ENCODE data around the gene REEP6.

Gene REEP6

DNA sequence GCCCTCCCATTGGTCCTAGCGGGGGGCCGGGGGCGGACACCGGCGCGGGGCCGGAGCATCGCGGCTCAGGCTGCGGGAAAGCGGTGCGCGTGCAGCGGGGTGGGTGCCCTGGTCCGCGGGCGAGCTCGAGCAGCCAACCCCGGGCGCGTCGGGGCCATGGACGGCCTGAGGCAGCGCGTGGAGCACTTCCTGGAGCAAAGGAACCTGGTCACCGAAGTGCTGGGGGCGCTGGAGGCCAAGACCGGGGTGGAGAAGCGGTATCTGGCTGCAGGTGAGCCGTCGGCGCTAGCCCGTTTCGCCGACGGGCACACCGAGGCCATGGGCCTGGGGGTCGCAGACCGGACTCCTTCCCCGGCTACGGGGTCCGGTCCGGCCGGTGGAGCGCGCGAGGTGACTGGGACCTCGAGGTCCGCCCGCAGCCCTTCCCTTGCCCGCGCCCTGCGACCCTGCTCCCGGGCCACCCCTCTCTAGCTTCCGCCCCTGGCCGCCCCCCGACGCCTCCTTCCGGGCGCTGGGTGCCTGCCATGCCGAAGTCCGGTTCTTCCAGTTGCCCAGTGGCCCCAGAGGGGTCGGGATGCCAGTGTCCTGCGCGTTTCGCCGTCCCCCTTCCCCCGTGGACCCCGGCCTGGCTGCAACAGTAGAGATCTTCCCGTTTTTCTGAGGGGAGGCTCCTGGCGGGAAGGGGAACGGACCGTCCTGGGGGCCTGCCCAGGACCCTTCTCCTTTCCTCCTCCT, at the start of gene REEP6:
Gene REEP6 (plus strand): TSS at position 68 of the 735 bp plus-strand sequence. CDS start 89 bp downstream, at position 157.
- no peak for DNase-seq (ENCODE audit: low read depth in 2 of 2)

- DNase-seq (ENCODE audit: low read depth in 2 of 2): no peak
These were observed 49.1 kb upstream of the REEP6 start for GRCh38 chr19:1441677-1442438.

GRCh38 chr19:1445185-1445931, 45.6 kb upstream of the REEP6 start:
- DNase-seq (ENCODE audit: low read depth in 2 of 2): peak; percentile 75 to 77

- DNase-seq (ENCODE audit: low read depth in 2 of 2): no peak
These were observed 44.9 kb upstream of the REEP6 start for GRCh38 chr19:1445932-1446712.

DNA sequence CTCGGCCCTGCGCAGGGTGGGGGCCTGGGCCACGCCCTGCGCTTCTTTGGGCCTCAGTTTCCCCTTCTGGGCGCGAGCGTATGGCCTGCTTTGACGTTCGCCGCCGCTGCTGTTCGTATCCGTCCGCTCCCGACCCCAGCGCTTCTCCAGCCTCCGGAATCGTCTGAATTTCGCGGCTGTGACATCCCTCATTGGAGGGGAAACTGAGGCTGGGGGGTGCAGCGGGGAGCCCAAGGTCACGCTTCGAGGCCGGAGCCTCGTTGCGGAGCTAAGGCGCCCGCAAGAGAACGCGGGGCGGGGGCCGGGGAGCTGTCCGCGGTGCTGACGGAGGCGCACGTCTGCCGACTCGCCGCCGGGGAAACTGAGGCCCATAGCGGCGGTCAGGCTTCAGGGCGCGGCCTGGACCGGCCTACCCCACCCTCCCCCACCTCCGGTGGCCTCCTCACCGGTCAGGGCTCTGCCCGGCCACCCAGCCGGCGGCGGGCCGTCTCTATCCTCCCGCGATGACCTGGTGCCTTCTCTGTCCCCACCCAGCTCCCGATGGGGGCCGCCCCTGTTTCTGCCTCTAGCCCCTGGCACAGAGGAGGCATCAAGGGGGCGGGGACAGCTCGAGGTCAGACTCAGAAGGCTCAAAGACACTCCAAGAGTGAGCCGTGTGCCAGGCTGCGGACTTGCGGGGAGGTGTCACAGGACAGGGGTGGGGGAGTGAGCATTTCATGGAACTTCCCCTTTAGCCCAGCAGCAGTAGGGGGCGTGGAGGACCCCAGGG, 44.1 kb upstream of the REEP6 start:
- DNase-seq (ENCODE audit: low read depth in 2 of 2): no peak

GRCh38 chr19:1447504-1447903, 43.5 kb upstream of the REEP6 start:
- no peak for DNase-seq (ENCODE audit: low read depth in 2 of 2)

GRCh38 chr19:1447944-1448343, 43.0 kb upstream of the REEP6 start:
- DNase-seq (ENCODE audit: low read depth in 2 of 2): no peak

DNA sequence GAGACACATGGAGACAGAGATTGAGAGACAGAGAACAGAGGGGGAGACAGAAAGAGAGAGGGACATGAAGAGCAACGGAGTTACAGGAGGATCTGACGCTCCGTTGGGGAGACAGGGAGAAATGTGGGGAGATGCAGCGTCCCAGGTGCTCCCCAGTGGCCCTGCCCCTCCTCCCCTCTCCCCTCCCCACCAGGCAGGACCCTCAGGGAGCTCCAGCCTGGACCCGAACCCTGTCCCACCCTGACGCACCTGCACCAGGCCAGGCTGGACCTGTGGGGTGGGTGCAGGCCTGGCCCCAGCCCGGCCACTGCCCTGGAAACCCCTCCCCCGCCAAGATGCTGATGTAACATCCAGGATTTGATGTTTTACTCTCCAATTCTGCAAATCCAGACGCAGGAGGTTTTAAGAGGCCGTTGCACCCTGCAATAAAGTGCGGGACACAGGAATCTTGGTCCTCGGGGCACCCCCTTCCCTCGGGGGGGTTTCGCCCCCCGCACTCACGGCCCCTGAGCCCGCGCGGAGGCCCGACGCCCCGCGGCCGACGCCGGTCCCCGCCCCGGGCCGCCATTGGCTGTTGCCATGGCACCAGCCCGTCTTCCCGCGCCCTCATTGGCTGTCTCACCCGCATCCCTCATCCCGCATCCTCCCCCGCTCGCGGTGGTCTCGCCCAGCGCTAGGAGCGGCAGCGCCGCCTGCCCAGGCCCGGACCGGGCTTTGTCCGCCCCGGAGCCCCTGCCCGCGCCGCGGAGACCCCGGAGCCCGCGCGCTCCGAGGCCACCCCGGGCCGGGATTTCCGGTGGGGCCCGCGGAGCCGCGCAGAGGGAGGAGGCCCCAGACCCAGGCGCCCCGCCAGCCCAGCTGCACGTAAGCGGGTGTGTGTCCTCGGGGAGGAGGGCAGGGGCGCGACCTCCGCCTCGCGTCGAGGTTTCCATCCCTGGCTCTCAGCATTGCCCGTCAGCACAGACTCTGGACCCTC, 41.2 kb upstream of the REEP6 start, which contains the start of gene APC2:
Gene APC2 (plus strand): TSS at position 655 of the 976 bp plus-strand sequence. CDS start 2,881 bp downstream, outside the sequence.
- no peak for DNase-seq (ENCODE audit: low read depth in 2 of 2)

DNA sequence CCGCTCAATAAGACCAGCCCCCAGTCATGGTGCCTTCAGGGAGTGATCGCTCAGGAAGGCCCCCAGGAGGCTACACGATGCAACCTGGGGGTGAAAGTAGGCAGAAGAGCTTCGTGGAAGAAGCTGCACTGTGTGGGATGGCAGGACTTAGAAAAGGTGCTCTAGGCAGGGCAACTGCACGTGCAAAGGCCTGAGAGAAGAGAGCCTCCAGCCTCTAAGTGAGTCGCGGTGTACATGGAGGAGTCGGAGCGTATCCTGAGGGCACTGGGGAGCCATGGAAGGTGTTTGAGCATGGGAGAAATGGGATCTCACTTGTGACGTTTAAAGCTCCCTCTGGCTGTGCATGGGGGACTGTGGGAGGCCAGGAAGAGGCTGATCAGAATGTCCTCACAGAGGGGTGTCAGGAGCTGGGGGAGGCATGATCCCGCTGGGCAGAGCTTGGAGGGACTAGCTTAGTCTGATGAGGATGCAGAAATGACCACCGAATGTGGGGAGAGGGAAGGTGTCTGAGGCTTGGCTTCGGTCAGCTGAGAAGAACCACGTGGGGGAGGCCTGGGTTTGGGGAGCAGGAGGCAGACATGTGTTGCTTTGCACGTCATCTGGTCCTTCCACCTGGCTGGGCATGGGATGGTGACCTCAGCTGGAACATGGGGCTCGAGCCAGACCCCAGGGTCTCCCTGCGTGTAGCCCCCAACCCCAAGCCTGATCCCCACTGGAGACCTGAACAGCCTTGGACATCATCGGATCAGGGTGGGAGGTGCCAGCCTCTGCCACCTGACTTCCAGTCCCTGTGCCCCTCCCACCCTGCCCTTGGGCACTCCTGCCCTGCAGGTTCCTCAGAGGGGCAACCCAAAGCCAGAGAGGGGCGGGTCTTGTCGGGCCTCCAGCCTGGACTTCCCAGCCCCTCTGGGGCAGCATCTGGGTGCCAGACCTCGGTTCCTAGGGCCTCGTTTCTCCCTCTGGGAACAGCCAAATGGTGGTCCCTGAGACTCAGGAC, 39.9 kb upstream of the REEP6 start:
- DNase-seq (ENCODE audit: low read depth in 2 of 2): no peak

DNA sequence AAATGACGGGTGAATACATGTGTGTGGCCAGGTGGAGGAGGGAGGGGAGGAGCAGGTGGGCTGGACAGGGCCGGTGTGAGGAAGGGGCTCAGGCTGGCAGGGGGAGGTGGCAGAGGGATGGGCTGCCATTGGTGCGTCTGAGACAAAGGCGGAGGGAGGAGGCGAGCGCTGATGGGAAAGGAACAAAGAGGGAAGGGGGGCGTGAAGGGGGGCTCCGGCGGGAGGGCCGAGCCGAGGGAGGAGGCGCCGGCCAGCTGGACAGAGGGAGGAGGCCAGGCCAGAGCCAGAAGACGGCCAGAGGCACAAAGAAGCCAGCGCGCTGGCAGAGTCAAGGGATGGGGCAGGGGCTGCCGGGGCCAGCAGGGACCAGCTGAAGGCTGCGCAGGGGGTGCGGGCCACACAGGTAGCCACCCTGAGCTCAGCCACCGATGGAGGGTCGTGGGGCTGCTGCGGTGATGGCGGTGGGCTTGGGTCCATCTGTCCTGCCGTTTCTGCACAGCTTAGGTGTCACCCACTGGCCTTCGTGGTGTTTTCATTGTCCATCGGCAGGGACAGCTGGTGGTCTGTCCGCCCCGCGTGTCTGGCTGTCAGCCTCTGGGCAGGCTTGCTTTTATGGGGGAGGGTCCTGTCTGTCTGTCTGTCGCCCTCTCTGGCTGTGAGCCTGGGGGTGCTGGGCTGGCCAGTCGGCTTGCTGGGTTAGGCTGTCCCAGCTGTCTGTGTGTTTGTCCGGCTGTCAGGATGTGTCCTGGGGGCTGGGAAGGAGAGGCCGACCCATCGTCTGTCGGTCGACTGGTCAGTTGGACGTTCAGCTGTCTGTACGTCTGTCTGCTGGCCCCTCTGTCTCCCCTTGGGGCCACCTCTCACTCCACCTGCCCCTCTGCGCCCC, 38.8 kb upstream of the REEP6 start:
- DNase-seq (ENCODE audit: low read depth in 2 of 2): no peak

DNA sequence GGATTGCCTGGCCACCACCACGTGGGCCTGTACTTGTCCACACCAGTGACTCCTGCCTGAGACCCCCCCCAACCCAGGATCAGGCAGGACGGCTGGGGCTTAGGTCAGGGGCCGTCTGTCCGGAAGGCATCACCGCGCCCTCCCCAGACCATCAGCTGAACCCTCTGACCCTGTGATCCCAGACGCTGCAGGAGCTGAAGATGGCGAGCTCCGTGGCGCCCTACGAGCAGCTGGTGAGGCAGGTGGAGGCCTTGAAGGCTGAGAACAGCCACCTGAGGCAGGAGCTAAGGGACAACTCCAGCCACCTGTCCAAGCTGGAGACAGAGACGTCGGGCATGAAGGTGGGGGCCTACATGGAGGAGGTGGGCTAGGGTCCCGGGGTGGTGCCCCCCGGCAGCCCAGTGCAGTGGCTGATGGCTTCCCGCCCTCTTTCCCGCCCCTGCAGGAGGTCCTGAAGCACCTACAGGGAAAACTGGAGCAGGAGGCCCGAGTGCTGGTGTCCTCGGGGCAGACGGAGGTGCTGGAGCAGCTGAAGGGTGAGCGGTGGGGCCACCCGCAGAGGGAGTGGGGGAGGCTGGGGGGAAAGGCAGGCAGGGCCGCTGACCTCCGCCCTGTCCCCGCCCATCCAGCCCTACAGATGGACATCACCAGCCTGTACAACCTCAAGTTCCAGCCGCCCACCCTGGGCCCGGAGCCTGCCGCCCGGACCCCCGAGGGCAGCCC, 38.0 kb upstream of the REEP6 start:
- DNase-seq (ENCODE audit: low read depth in 2 of 2): no peak

GRCh38 chr19:1453525-1454364, 37.2 kb upstream of the REEP6 start:
- DNase-seq (ENCODE audit: low read depth in 2 of 2): no peak

- DNase-seq (ENCODE audit: low read depth in 2 of 2): no peak
These were observed 36.0 kb upstream of the REEP6 start for GRCh38 chr19:1455002-1455335.

DNA sequence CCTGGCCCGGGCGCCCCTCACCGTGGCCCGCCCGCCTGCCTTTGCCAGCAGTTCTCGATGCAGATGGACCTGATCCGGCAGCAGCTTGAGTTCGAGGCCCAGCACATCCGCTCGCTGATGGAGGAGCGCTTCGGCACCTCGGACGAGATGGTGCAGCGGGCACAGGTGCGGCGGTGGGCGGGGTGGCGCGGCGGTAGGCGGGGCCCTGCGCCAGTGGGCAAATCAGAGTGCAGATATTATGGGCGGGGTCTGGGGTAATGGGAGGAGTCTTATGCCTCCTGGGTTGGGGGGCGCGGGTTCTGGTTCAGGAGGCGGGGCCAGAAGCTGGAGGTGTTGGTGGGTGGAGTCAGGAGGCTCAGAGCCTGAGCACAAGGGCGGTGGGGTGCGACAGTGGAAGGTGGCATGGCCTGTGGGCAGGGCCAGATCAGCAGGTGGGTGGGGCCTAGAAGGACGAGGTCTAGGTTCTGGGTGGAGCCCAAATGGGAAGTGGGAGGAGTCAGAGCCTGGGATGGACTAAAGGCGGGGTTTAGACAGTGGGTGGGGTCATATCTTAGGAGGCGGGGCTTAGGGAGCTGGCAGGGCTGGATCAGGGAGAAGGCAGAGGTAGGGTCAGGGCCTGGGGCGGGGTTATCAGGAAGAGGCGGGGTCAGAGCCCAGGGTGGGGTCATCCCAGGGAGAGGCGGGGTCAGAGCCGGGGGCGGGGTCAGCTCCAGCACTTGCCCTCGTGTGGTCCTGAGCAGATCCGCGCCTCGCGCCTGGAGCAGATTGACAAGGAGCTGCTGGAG, 35.5 kb upstream of the REEP6 start:
- peak in 1 of 2 donors; percentile 67 for DNase-seq (ENCODE audit: low read depth in 2 of 2)

Measured in stimulated activated CD8-positive, alpha-beta memory T cell treated with anti-CD3 and anti-CD28 coated beads, Interleukin-2, amount 100 ng/mL, for 48 hours (primary cell).